ENCODE results near the gene TMC1.
"Not testable (repeated sequence)": the region's sequence is repeated elsewhere in the genome, so short reads cannot be mapped to it uniquely, and the experiment has no call there.

GRCh38 chr9:72862788-72863187, 341.4 kb downstream of the TMC1 start:
- not testable (repeated sequence) for TF ChIP-seq POLR2A (IDR thresholded peaks at IDR 0.05); CTCF (IDR thresholded peaks at IDR 0.05); POLR2AphosphoS5 (IDR thresholded peaks at IDR 0.05); EP300 (IDR thresholded peaks at IDR 0.05; ENCODE audit: low read depth)

Data from transverse colon (tissue), 4 donors.